ENCODE results near the gene CATSPER3. TPM values are rescaled to one million over a fixed set of nuclear protein-coding genes. Genes with fewer than 3 reads are reported as not detected.

Gene CATSPER3
- total RNA-seq, 1 donor from 2014 or later, result 0.39 TPM

GRCh38 chr5:134958755-134959154, 9.0 kb upstream of the CATSPER3 start:
- TF ChIP-seq CTCF (IDR thresholded peaks at IDR 0.05; ENCODE audit: insufficient read depth, low read depth, low read length), result no peak
- no peak for TF ChIP-seq EZH2 (IDR thresholded peaks at IDR 0.05; ENCODE audit: insufficient read depth, low read length)
- Mint-ChIP-seq H3K27me3 (ENCODE audit: low read depth, unreplicated experiment) (no peaks in the 10 kb centered on the region), H3K4me1 (ENCODE audit: low read depth, unreplicated experiment) (peaks cover 10% of the 10 kb centered on the region), H3K27ac (ENCODE audit: unreplicated experiment) (no peak overlapping the region), H3K9me3 (ENCODE audit: unreplicated experiment) (peaks cover 5% of the 10 kb centered on the region), H3K4me3 (ENCODE audit: unreplicated experiment) (no peak overlapping the region), H3K36me3 (ENCODE audit: low read depth, unreplicated experiment) (no peaks in the 10 kb centered on the region)
- Histone ChIP-seq H3K36me3 (ENCODE audit: insufficient read depth, low read length) (peaks cover 2% of the 10 kb centered on the region), H3K9ac (ENCODE audit: low read length) (no peak overlapping the region), H2AFZ (ENCODE audit: low read depth, low read length) (no peak overlapping the region), H3K4me2 (ENCODE audit: low read length) (no peak overlapping the region), H3K79me2 (ENCODE audit: insufficient read depth, low read length) (no peaks in the 10 kb centered on the region), H3K9me3 (ENCODE audit: insufficient read depth, low read depth, low read length) (no peaks in the 10 kb centered on the region), H3K4me1 (ENCODE audit: insufficient read depth, low read length) (no peaks in the 10 kb centered on the region), H4K20me1 (ENCODE audit: insufficient read depth, low read length) (no peaks in the 10 kb centered on the region), H3K4me3 (ENCODE audit: insufficient read depth, low read depth, low read length) (no peak overlapping the region), H3K27me3 (ENCODE audit: insufficient read depth, low read length) (no peaks in the 10 kb centered on the region), H3K27ac (ENCODE audit: low read depth, low read length) (no peak overlapping the region)
- FAIRE-seq (no peak), DNase-seq (ENCODE audit: low read depth) (no peak)

- no peaks in the 10 kb centered on the region for H3K79me2 ChIP-seq (ENCODE audit: insufficient read depth, low read length)
- no peak overlapping the region for H3K9ac ChIP-seq (ENCODE audit: low read length)
- FAIRE-seq (no peak), DNase-seq (ENCODE audit: low read depth) (no peak)
- H3K27me3 ChIP-seq (ENCODE audit: insufficient read depth, low read length), result no peaks in the 10 kb centered on the region
- no peak overlapping the region for H3K4me3 Mint-ChIP-seq (ENCODE audit: unreplicated experiment)
- no peak overlapping the region for H3K4me3 ChIP-seq (ENCODE audit: insufficient read depth, low read depth, low read length)
- peaks cover 3% of the 10 kb centered on the region for H3K27me3 Mint-ChIP-seq (ENCODE audit: low read depth, unreplicated experiment)
- H3K9me3 Mint-ChIP-seq (ENCODE audit: unreplicated experiment), result no peaks in the 10 kb centered on the region
- H3K27ac Mint-ChIP-seq (ENCODE audit: unreplicated experiment), result no peak overlapping the region
- H3K4me1 ChIP-seq (ENCODE audit: insufficient read depth, low read length), result no peaks in the 10 kb centered on the region
- TF ChIP-seq CTCF (IDR thresholded peaks at IDR 0.05; ENCODE audit: insufficient read depth, low read depth, low read length) (no peak), EZH2 (IDR thresholded peaks at IDR 0.05; ENCODE audit: insufficient read depth, low read length) (no peak)
- peaks cover 8% of the 10 kb centered on the region for H3K36me3 Mint-ChIP-seq (ENCODE audit: low read depth, unreplicated experiment)
- H3K4me2 ChIP-seq (ENCODE audit: low read length), result no peak overlapping the region
- H2AFZ ChIP-seq (ENCODE audit: low read depth, low read length), result no peak overlapping the region
- H3K36me3 ChIP-seq (ENCODE audit: insufficient read depth, low read length), result peaks cover 2% of the 10 kb centered on the region
- H3K9me3 ChIP-seq (ENCODE audit: insufficient read depth, low read depth, low read length), result no peaks in the 10 kb centered on the region
- peaks cover 17% of the 10 kb centered on the region for H3K4me1 Mint-ChIP-seq (ENCODE audit: low read depth, unreplicated experiment)
- no peaks in the 10 kb centered on the region for H4K20me1 ChIP-seq (ENCODE audit: insufficient read depth, low read length)
- H3K27ac ChIP-seq (ENCODE audit: low read depth, low read length), result no peak overlapping the region
These were observed 4.6 kb upstream of the CATSPER3 start for GRCh38 chr5:134963098-134963497.

- Histone ChIP-seq H3K27me3 (ENCODE audit: insufficient read depth, low read length) (no peaks in the 10 kb centered on the region), H3K36me3 (ENCODE audit: insufficient read depth, low read length) (peaks cover 2% of the 10 kb centered on the region), H3K4me3 (ENCODE audit: insufficient read depth, low read depth, low read length) (no peak overlapping the region), H3K4me2 (ENCODE audit: low read length) (no peak overlapping the region), H3K27ac (ENCODE audit: low read depth, low read length) (no peak overlapping the region), H3K4me1 (ENCODE audit: insufficient read depth, low read length) (no peaks in the 10 kb centered on the region), H4K20me1 (ENCODE audit: insufficient read depth, low read length) (no peaks in the 10 kb centered on the region), H2AFZ (ENCODE audit: low read depth, low read length) (no peak overlapping the region), H3K79me2 (ENCODE audit: insufficient read depth, low read length) (no peaks in the 10 kb centered on the region), H3K9me3 (ENCODE audit: insufficient read depth, low read depth, low read length) (no peaks in the 10 kb centered on the region), H3K9ac (ENCODE audit: low read length) (no peak overlapping the region)
- peaks cover 8% of the 10 kb centered on the region for H3K36me3 Mint-ChIP-seq (ENCODE audit: low read depth, unreplicated experiment)
- no peak for FAIRE-seq
- DNase-seq (ENCODE audit: low read depth), result no peak
- TF ChIP-seq CTCF (IDR thresholded peaks at IDR 0.05; ENCODE audit: insufficient read depth, low read depth, low read length), result no peak
- no peak for TF ChIP-seq EZH2 (IDR thresholded peaks at IDR 0.05; ENCODE audit: insufficient read depth, low read length)
- peaks cover 3% of the 10 kb centered on the region for H3K27me3 Mint-ChIP-seq (ENCODE audit: low read depth, unreplicated experiment)
- peaks cover 7% of the 10 kb centered on the region for H3K4me1 Mint-ChIP-seq (ENCODE audit: low read depth, unreplicated experiment)
- H3K9me3 Mint-ChIP-seq (ENCODE audit: unreplicated experiment), result no peaks in the 10 kb centered on the region
- H3K27ac Mint-ChIP-seq (ENCODE audit: unreplicated experiment), result no peak overlapping the region
- no peak overlapping the region for H3K4me3 Mint-ChIP-seq (ENCODE audit: unreplicated experiment)
These were observed 3.1 kb upstream of the CATSPER3 start for GRCh38 chr5:134964359-134965270.

All from astrocyte (in vitro differentiated cells and primary cell).